GM10266 (cell line): Measurements from ENCODE around the gene DEPDC7.

Source experiments
- DNase-seq: peaks from one replicate; pipeline ENCODE4 v3.0.0; 2012; ENCODE audit errors: extremely low spot score
- TF ChIP-seq, protein P1 (sequence below): IDR thresholded peaks from 2 replicates; pipeline ENCODE4 v1.5.1; 2012; ENCODE audit warnings: mild to moderate bottlenecking, low read depth; ENCODE audit not compliant: control insufficient read depth, insufficient read depth; ENCODE audit errors: missing control alignments

The DEPDC7 gene

DNA sequence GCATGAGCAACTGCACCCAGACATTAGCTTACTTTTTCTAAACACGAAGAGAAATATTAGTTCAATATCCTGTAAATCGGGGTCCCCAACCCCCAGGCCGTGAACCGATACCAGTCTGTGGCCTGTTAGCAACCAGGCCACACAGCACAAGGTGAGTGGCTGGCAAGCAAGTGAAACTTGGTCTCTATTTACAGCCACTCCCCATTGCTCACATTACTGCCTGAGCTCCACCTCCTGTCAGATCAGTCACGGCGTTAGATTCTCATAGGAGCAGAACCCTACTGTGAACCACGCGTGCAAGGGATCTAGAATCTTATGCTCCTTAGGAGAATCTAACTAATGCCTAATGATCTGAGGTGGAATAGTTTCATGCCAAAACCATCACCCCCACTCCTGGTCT is 27.8 kb upstream of the DEPDC7 start:
- TF ChIP-seq, protein P1, sequence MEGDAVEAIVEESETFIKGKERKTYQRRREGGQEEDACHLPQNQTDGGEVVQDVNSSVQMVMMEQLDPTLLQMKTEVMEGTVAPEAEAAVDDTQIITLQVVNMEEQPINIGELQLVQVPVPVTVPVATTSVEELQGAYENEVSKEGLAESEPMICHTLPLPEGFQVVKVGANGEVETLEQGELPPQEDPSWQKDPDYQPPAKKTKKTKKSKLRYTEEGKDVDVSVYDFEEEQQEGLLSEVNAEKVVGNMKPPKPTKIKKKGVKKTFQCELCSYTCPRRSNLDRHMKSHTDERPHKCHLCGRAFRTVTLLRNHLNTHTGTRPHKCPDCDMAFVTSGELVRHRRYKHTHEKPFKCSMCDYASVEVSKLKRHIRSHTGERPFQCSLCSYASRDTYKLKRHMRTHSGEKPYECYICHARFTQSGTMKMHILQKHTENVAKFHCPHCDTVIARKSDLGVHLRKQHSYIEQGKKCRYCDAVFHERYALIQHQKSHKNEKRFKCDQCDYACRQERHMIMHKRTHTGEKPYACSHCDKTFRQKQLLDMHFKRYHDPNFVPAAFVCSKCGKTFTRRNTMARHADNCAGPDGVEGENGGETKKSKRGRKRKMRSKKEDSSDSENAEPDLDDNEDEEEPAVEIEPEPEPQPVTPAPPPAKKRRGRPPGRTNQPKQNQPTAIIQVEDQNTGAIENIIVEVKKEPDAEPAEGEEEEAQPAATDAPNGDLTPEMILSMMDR, result no peak
- no peak for DNase-seq

DNA sequence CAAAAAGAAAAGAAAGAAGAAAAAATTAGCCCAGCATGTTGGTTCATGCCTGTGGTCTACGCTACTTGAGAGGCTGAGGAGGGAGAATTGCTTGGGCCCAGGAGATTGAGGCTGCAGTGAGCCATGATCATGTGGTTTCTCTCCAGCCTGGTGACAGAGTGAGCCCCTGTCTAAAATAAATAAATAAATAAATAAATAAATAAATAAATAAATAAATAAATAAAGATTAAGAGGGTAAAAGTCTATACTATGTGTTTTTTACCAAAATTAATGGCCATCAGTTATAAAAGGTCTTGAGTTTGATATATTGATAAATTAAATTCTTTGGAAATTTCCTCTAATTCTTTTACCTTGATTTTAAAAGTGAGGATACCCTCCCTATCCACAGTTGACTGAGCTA is 25.2 kb upstream of the DEPDC7 start:
- DNase-seq, result no peak
- TF ChIP-seq, protein P1, result no peak

DNA sequence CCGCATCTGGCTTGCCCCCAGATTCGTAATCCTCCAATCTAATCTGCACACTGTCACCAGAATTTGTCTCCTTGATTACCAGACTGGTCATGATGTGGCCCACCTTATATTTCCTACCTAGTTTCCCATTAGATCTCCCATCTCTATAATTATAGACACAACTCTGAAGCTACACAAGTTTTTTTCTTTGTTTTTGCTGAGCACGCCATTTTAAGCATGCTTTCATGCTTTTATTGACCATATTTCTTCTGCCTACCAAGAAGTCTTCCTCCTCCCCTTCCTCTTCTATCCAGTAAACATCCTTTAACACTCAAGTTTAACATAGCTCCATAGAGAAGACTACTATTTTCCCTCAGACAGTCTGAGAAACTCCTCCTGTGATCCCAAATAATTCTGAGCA is 24.3 kb upstream of the DEPDC7 start:
- DNase-seq, result no peak
- TF ChIP-seq, protein P1, result no peak

DNA sequence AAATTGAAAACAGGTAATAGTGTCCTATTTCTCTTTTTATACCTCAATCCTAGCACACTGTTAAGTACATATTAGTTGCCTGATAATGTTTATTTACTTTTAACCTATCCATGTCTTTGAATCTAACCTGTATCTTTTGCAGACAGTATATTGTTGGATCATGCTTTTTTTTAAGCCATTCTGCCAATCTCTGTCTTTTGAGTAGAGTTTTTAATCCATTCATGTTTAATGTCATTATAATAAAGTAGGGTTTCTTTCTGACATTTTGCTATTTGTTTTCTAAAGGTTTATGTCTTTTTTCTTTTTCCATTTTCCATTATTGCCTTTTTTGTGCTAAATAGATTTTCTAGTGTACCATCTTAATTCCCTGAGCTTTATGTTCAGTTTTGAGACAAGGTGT is 23.8 kb upstream of the DEPDC7 start:
- TF ChIP-seq, protein P1, result no peak
- no peak for DNase-seq

DNA sequence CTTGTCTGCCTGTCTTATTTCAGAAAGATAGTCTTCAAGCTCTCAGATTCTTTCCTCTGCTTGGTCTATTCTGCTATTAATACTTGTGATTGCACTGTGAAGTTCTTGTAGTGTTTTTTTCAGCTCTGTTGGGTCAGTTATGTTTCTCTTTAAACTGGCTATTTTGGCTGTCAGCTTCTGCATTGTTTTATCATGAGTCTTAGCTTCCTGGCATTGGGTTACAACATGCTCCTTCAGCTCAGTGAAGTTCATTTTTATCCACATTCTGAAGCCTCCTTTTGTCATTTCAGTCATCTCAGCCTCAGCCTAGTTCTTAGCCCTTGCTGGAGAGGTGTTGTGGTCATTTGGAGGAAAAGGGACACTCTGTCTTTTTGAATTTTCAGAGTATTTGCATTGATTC is 15.5 kb upstream of the DEPDC7 start:
- no peak for DNase-seq
- TF ChIP-seq, protein P1, result no peak

DNA sequence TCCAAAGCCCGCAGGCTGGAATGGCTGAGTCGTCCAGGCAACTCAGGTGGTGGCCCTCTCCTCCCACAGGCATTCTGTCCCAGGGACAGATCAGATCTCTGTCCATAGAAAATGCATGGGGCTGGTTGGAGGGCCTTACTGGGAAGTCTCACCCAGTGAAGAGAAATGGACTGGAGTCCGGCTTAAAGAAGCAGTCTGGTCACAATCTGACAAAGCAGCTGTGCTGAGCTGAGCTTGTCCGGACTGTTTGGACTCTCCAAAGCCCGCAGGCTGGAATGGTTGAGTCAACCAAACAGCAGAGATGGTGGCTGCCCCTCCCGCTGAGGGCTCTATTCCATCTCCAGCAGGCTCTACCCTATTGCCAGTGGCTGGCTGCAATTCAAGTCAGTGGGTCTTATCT is 14.4 kb upstream of the DEPDC7 start:
- DNase-seq, result no peak
- TF ChIP-seq, protein P1, result no peak

DNA sequence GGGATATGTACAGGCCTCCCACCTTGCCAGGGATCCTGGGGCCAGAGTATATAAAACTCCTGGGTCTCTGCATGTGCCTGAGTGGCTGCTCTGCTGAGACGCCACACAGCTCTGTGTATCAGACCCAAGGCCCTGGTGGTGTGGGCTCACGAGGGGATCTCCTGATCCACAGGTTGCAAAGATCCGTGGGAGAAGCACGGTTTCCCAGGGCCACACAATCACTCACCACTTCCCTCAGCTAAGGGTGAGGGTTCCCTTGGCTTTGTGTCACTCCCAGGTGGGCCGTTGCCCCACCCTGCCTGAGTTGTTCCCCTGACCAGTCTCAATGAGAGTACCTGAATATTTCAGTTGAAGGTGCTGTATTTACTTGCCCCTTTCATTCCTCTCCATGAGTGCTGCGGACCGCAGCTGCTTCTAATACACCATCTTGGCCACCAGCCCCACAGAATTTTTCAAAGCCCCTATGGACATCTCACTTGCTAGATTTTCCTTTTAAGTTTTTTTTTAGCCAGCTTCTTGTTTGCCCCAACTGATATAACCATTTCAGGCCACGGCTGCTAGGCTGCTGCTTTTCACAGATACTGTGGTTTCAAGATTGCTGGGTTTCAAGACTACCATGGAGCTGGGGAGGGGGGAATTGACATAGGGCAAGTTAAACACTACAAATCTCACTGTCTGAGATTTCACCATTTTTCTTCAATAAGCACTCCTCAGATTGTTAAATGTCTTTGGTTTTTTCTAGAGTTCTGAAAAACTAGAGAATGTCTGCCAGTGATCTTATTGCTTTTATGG is 13.7 kb upstream of the DEPDC7 start:
- TF ChIP-seq, protein P1, result no peak
- no peak for DNase-seq
